22Rv1 (cell line): ENCODE measurements around the gene VWF.

Experiments
- CTCF ChIP-seq: fragments of 450-650 bp; IDR thresholded peaks from 2 replicates; pipeline ENCODE4 v1.5.1; 2017; ENCODE audit warnings: mild to moderate bottlenecking
- ZFX ChIP-seq: fragments of 450-650 bp; IDR thresholded peaks from 2 replicates; pipeline ENCODE4 v1.6.1; 2017; ENCODE audit warnings: antibody characterized with exemption, borderline replicate concordance

- TF ChIP-seq CTCF (no peak), ZFX (no peak)
Observed at GRCh38 chr12:6172862-6173261, 48.4 kb upstream of the VWF start.
